SK-N-SH (cell line): ENCODE data around the gene FGD1.

ENCODE experiments used
- EZH2phosphoT487 ChIP-seq: fragments of 200-600 bp; sonication (generic); IDR thresholded peaks from 2 replicates; pipeline ENCODE4 v1.6.1; 2017; ENCODE audit warnings: low read depth, mixed run types, mild to moderate bottlenecking, antibody characterized with exemption, moderate library complexity, borderline replicate concordance
- FOXJ3 ChIP-seq: sonication (generic); formaldehyde crosslinking; IDR thresholded peaks from 2 replicates; pipeline ENCODE4 v1.5.1; 2020; ENCODE audit warnings: mild to moderate bottlenecking, missing genetic modification reagents
- POLR2AphosphoS5 ChIP-seq: IDR thresholded peaks from 2 replicates; pipeline ENCODE4 v1.6.1; 2012; ENCODE audit warnings: low read depth, low read length
- REST ChIP-seq: IDR thresholded peaks from 2 replicates; pipeline ENCODE4 v1.6.1; 2012; ENCODE audit warnings: mild to moderate bottlenecking, low read depth, low read length, moderate library complexity
- TF ChIP-seq, protein P1 (sequence below): fragments of 200-600 bp; sonication (generic); IDR thresholded peaks from 2 replicates; pipeline ENCODE4 v1.6.1; 2017; ENCODE audit warnings: antibody characterized with exemption, mild to moderate bottlenecking, moderate library complexity

DNA sequence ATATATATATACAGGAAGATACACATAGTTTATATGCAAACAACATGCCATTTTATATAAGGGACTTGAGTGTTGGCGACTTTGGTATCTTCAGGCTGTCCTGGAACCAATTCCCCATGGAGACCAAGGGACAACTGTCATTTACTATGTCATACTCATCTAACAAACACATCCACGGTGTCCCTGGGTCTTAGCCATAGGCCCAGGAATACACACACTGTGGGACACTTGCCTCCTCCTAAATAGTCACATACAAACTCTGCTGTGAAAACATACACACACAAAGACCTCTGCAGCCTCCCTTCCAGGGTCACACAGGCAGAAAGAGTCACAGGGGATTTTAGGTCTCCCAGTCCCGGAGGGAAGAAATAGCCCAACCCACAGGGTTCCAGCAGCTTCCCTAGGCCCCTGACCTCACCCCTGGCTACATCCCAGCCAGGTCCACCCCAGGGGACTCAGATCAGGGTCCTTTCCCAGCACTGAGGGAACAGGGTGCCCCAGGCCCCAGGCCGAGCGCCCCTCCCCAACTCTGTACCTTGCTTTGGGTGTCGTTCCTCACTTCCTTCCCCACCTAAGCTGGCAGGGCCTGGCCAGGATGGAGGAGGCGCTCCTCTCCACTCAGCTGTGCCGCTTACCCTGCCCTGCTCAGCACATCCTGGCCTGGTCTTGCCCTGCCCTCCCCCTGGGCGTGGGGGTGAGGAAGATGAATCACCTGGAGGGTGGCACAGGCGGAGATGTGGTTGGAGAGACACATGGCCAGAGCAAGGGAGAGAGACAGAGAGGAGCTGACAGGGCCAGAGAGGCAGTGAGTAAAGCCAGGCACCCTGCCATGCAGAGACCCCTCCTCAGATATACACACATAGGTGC, 21.8 kb downstream of the FGD1 start:
- TF ChIP-seq FOXJ3 (CRISPR knock-in tag) (no peak), POLR2AphosphoS5 (no peak), REST (no peak), EZH2phosphoT487 (no peak)
- TF ChIP-seq, protein P1, sequence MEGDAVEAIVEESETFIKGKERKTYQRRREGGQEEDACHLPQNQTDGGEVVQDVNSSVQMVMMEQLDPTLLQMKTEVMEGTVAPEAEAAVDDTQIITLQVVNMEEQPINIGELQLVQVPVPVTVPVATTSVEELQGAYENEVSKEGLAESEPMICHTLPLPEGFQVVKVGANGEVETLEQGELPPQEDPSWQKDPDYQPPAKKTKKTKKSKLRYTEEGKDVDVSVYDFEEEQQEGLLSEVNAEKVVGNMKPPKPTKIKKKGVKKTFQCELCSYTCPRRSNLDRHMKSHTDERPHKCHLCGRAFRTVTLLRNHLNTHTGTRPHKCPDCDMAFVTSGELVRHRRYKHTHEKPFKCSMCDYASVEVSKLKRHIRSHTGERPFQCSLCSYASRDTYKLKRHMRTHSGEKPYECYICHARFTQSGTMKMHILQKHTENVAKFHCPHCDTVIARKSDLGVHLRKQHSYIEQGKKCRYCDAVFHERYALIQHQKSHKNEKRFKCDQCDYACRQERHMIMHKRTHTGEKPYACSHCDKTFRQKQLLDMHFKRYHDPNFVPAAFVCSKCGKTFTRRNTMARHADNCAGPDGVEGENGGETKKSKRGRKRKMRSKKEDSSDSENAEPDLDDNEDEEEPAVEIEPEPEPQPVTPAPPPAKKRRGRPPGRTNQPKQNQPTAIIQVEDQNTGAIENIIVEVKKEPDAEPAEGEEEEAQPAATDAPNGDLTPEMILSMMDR, result no peak
